ENCODE data around the gene CREB5.

CREB5 gene

GRCh38 chr7:28725911-28726310, 313.6 kb downstream of the CREB5 start:
- no peak overlapping the region for H3K27ac Mint-ChIP-seq (ENCODE audit: low read depth)
- H3K36me3 Mint-ChIP-seq (ENCODE audit: insufficient read depth), result no peaks in the 10 kb centered on the region
- DNase-seq (ENCODE audit: low spot score in 2 of 2) (no peak), ATAC-seq (replicated peaks; ENCODE audit: extremely low read depth, poor library complexity, severe bottlenecking) (no peak)
- H3K4me3 Mint-ChIP-seq, result no peak overlapping the region
- H3K9me3 Mint-ChIP-seq, result no peaks in the 10 kb centered on the region
- no peaks in the 10 kb centered on the region for H3K4me1 Mint-ChIP-seq
- peaks cover 11% of the 10 kb centered on the region for H3K27me3 Mint-ChIP-seq

- no peaks in the 10 kb centered on the region for H3K9me3 Mint-ChIP-seq
- no peak for ATAC-seq (replicated peaks; ENCODE audit: extremely low read depth, poor library complexity, severe bottlenecking)
- H3K4me3 Mint-ChIP-seq, result no peak overlapping the region
- H3K36me3 Mint-ChIP-seq (ENCODE audit: insufficient read depth), result no peaks in the 10 kb centered on the region
- H3K27ac Mint-ChIP-seq (ENCODE audit: low read depth), result no peak overlapping the region
- H3K27me3 Mint-ChIP-seq, result peaks cover 11% of the 10 kb centered on the region
- DNase-seq (ENCODE audit: low spot score in 2 of 2), result no peak
- H3K4me1 Mint-ChIP-seq, result no peaks in the 10 kb centered on the region
Observed at GRCh38 chr7:28726555-28726954, 314.2 kb downstream of the CREB5 start.

GRCh38 chr7:28729281-28729680, 317.0 kb downstream of the CREB5 start:
- Mint-ChIP-seq H3K27me3 (peaks cover 34% of the 10 kb centered on the region), H3K4me3 (no peak overlapping the region), H3K27ac (ENCODE audit: low read depth) (no peak overlapping the region), H3K4me1 (no peaks in the 10 kb centered on the region), H3K36me3 (ENCODE audit: insufficient read depth) (no peaks in the 10 kb centered on the region), H3K9me3 (no peaks in the 10 kb centered on the region)
- ATAC-seq (replicated peaks; ENCODE audit: extremely low read depth, poor library complexity, severe bottlenecking) (no peak), DNase-seq (ENCODE audit: low spot score in 2 of 2) (no peak)

DNA sequence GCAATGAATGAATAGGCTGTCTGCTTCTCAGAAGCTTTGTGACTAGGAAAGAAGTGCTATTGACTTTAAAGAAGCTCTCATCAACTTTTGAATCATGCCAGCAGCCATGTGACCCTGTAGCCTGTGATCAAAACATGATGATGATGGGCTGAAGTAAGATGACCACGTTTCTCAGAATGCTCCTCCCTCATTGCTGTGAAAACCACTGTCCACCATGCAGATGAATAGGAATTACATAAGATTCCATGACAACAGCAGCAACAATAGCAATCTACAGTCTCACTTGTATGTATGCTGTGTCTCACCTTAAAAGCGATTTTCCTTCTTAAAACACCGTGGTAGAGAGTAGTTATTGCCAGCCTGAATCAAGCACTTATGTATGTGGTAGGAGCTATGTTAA, 317.4 kb downstream of the CREB5 start:
- Mint-ChIP-seq H3K4me1 (no peaks in the 10 kb centered on the region), H3K27me3 (peaks cover 34% of the 10 kb centered on the region), H3K4me3 (no peak overlapping the region), H3K36me3 (ENCODE audit: insufficient read depth) (no peaks in the 10 kb centered on the region), H3K9me3 (no peaks in the 10 kb centered on the region), H3K27ac (ENCODE audit: low read depth) (no peak overlapping the region)
- ATAC-seq (replicated peaks; ENCODE audit: extremely low read depth, poor library complexity, severe bottlenecking), result no peak
- DNase-seq (ENCODE audit: low spot score in 2 of 2), result no peak

DNA sequence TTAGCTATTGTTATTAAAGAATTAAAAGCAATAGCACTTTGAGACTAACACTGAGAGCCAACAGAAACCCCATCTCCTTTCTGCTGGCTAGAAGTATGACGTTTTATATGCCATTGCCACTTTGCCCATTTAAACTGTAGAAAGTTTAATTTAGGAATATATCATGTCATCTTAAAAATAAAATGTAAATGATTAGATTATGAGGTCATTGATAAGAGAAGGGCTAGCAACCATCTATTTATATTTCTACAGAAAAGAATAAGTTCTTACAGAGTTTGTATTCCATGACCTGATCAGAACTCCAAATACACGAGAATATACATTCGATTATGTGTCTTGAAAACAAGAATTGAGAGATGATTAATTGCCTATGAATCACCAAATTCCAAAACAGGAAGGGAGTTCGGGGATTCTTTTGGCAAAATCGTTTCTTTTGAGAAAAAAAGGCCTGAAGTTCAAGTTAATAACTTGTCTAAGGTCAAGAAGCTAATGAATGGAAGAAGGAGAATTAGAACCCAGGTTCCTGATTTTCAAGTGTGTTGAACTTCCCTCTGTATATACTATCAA, 318.9 kb downstream of the CREB5 start:
- Mint-ChIP-seq H3K27me3 (peaks cover 40% of the 10 kb centered on the region), H3K4me1 (no peaks in the 10 kb centered on the region), H3K9me3 (no peaks in the 10 kb centered on the region), H3K27ac (ENCODE audit: low read depth) (no peak overlapping the region), H3K4me3 (no peak overlapping the region), H3K36me3 (ENCODE audit: insufficient read depth) (no peaks in the 10 kb centered on the region)
- ATAC-seq (replicated peaks; ENCODE audit: extremely low read depth, poor library complexity, severe bottlenecking) (no peak), DNase-seq (ENCODE audit: low spot score in 2 of 2) (no peak)

GRCh38 chr7:28732071-28732869, 320.0 kb downstream of the CREB5 start:
- ATAC-seq (replicated peaks; ENCODE audit: extremely low read depth, poor library complexity, severe bottlenecking) (no peak), DNase-seq (ENCODE audit: low spot score in 2 of 2) (no peak)
- no peaks in the 10 kb centered on the region for H3K36me3 Mint-ChIP-seq (ENCODE audit: insufficient read depth)
- H3K9me3 Mint-ChIP-seq, result no peaks in the 10 kb centered on the region
- H3K4me1 Mint-ChIP-seq, result no peaks in the 10 kb centered on the region
- no peak overlapping the region for H3K27ac Mint-ChIP-seq (ENCODE audit: low read depth)
- peaks cover 43% of the 10 kb centered on the region for H3K27me3 Mint-ChIP-seq
- no peak overlapping the region for H3K4me3 Mint-ChIP-seq

GRCh38 chr7:28733035-28733434, 320.7 kb downstream of the CREB5 start:
- H3K27me3 Mint-ChIP-seq, result peaks cover 37% of the 10 kb centered on the region
- H3K9me3 Mint-ChIP-seq, result no peaks in the 10 kb centered on the region
- ATAC-seq (replicated peaks; ENCODE audit: extremely low read depth, poor library complexity, severe bottlenecking), result no peak
- no peaks in the 10 kb centered on the region for H3K4me1 Mint-ChIP-seq
- no peak overlapping the region for H3K27ac Mint-ChIP-seq (ENCODE audit: low read depth)
- H3K4me3 Mint-ChIP-seq, result no peak overlapping the region
- no peaks in the 10 kb centered on the region for H3K36me3 Mint-ChIP-seq (ENCODE audit: insufficient read depth)
- DNase-seq (ENCODE audit: low spot score in 2 of 2), result no peak

DNA sequence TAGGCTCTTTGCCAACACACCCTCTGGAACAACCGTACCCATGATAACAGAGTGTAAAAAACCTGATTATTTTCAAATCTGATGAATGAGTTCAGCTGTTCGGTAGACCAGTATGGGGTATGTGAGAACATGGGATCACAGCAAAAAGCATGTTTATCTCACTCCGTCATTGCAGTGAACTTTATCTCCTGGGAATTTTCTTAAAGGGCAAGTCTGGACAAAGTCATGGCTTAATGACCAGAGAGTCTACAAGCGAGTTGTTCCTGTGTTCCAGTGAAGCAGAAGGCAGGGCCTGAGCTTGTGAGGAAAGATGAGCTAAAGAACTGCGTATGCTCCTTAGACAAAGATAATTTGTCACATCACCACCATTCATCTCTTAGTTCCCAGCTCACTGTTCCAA, 326.1 kb downstream of the CREB5 start:
- H3K27me3 Mint-ChIP-seq, result peaks cover 18% of the 10 kb centered on the region
- H3K4me3 Mint-ChIP-seq, result no peak overlapping the region
- H3K36me3 Mint-ChIP-seq (ENCODE audit: insufficient read depth), result no peaks in the 10 kb centered on the region
- no peak for DNase-seq (ENCODE audit: low spot score in 2 of 2)
- ATAC-seq (replicated peaks; ENCODE audit: extremely low read depth, poor library complexity, severe bottlenecking), result no peak
- H3K27ac Mint-ChIP-seq (ENCODE audit: low read depth), result no peak overlapping the region
- no peaks in the 10 kb centered on the region for H3K9me3 Mint-ChIP-seq
- no peaks in the 10 kb centered on the region for H3K4me1 Mint-ChIP-seq

- ATAC-seq (replicated peaks; ENCODE audit: extremely low read depth, poor library complexity, severe bottlenecking) (no peak), DNase-seq (ENCODE audit: low spot score in 2 of 2) (no peak)
- no peaks in the 10 kb centered on the region for H3K36me3 Mint-ChIP-seq (ENCODE audit: insufficient read depth)
- no peaks in the 10 kb centered on the region for H3K4me1 Mint-ChIP-seq
- peaks cover 14% of the 10 kb centered on the region for H3K27me3 Mint-ChIP-seq
- H3K4me3 Mint-ChIP-seq, result no peak overlapping the region
- no peaks in the 10 kb centered on the region for H3K9me3 Mint-ChIP-seq
- no peak overlapping the region for H3K27ac Mint-ChIP-seq (ENCODE audit: low read depth)
Observed at GRCh38 chr7:28739128-28739527, 326.8 kb downstream of the CREB5 start.

- H3K4me1 Mint-ChIP-seq, result no peaks in the 10 kb centered on the region
- peaks cover 14% of the 10 kb centered on the region for H3K27me3 Mint-ChIP-seq
- DNase-seq (ENCODE audit: low spot score in 2 of 2) (no peak), ATAC-seq (replicated peaks; ENCODE audit: extremely low read depth, poor library complexity, severe bottlenecking) (no peak)
- H3K36me3 Mint-ChIP-seq (ENCODE audit: insufficient read depth), result no peaks in the 10 kb centered on the region
- no peaks in the 10 kb centered on the region for H3K9me3 Mint-ChIP-seq
- H3K4me3 Mint-ChIP-seq, result no peak overlapping the region
- no peak overlapping the region for H3K27ac Mint-ChIP-seq (ENCODE audit: low read depth)
Observed at GRCh38 chr7:28739826-28740225, 327.5 kb downstream of the CREB5 start.

- Mint-ChIP-seq H3K36me3 (ENCODE audit: insufficient read depth) (no peaks in the 10 kb centered on the region), H3K27ac (ENCODE audit: low read depth) (no peak overlapping the region), H3K4me1 (no peaks in the 10 kb centered on the region), H3K9me3 (no peaks in the 10 kb centered on the region), H3K4me3 (no peak overlapping the region), H3K27me3 (peaks cover 19% of the 10 kb centered on the region)
- ATAC-seq (replicated peaks; ENCODE audit: extremely low read depth, poor library complexity, severe bottlenecking) (no peak), DNase-seq (ENCODE audit: low spot score in 2 of 2) (no peak)
Observed at GRCh38 chr7:28744951-28745350, 332.6 kb downstream of the CREB5 start.

- no peaks in the 10 kb centered on the region for H3K36me3 Mint-ChIP-seq (ENCODE audit: insufficient read depth)
- H3K4me1 Mint-ChIP-seq, result no peaks in the 10 kb centered on the region
- no peak overlapping the region for H3K27ac Mint-ChIP-seq (ENCODE audit: low read depth)
- no peak for ATAC-seq (replicated peaks; ENCODE audit: extremely low read depth, poor library complexity, severe bottlenecking)
- H3K27me3 Mint-ChIP-seq, result peaks cover 19% of the 10 kb centered on the region
- H3K4me3 Mint-ChIP-seq, result no peak overlapping the region
- H3K9me3 Mint-ChIP-seq, result no peaks in the 10 kb centered on the region
- no peak for DNase-seq (ENCODE audit: low spot score in 2 of 2)
Observed at GRCh38 chr7:28745351-28745750, 333.0 kb downstream of the CREB5 start.

DNA sequence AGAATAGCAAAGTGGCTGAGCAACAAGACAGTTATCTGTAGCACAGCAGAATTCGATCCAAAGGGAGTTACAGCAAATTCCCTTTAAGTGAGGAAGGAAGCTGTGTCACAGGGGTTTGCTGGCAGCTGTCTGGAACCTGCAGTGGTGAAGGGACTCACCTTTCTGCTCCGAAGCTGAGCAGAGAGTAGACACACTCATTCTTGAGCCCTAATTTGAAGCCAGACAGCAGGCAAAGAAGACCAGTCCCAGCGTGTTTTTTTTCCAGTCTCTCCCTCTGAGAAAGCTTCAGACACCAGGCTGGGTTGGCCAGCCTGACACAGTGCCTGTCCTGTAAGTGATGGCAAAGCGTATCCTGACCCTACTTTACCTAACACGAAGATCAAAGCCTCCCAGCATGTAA, 335.1 kb downstream of the CREB5 start:
- H3K36me3 Mint-ChIP-seq (ENCODE audit: insufficient read depth), result no peaks in the 10 kb centered on the region
- peaks cover 31% of the 10 kb centered on the region for H3K27me3 Mint-ChIP-seq
- H3K4me3 Mint-ChIP-seq, result no peak overlapping the region
- H3K4me1 Mint-ChIP-seq, result no peaks in the 10 kb centered on the region
- DNase-seq (ENCODE audit: low spot score in 2 of 2), result no peak
- ATAC-seq (replicated peaks; ENCODE audit: extremely low read depth, poor library complexity, severe bottlenecking), result no peak
- no peak overlapping the region for H3K27ac Mint-ChIP-seq (ENCODE audit: low read depth)
- H3K9me3 Mint-ChIP-seq, result no peaks in the 10 kb centered on the region

Data from central memory CD8-positive, alpha-beta T cell (primary cell).